H1 (cell line): ENCODE results near the gene STX8. TPM values are rescaled to one million over a fixed set of nuclear protein-coding genes. Genes with fewer than 3 reads are reported as not detected.

ENCODE experiments used
- BRCA1 ChIP-seq: IDR thresholded peaks from 2 replicates; pipeline ENCODE4 v1.6.1; 2012; ENCODE audit warnings: low read depth, low read length, improper control_type of control experiment
- CHD7 ChIP-seq: fragments of 300-600 bp; sonication (generic); IDR thresholded peaks from 2 replicates; pipeline ENCODE4 v1.7.1; 2012; ENCODE audit warnings: low read length, moderate library complexity, mild to moderate bottlenecking, inconsistent platforms; ENCODE audit not compliant: insufficient replicate concordance
- EGR1 ChIP-seq: IDR thresholded peaks from 2 replicates; pipeline ENCODE4 v1.6.1; 2011; ENCODE audit warnings: low read depth, low read length, borderline replicate concordance
- TCF12 ChIP-seq: IDR thresholded peaks from 2 replicates; pipeline ENCODE4 v1.6.1; 2011; ENCODE audit warnings: low read depth, mild to moderate bottlenecking, low read length
- polyA plus RNA-seq, 7 experiments: library from polyadenylated mRNA; depleted of rRNA in 3 of 7; stranded (reverse) in 5 of 7; unstranded in 2 of 7; fragments of >200 nt in 5 of 7; fragments of 200-250 nt in 2 of 7; gene quantifications; 1 replicate in 5 of 7; 2 replicates in 1 of 7; 4 replicates in 1 of 7; pipeline versions ENCODE4 v1.2.1 to v1.2.3, GENCODE V29; 2011 to 2013; ENCODE audit warnings: missing spikeins in 2 of 7, mixed read lengths in 2 of 7
- total RNA-seq: library from RNA; stranded (reverse); fragmentation: NEBNext Ultra II Directional; extraction: Animal tissue kit (Norgen Biotek cat#: 25700); gene quantifications from 2 replicates; pipeline ENCODE4 v1.2.1, GENCODE V29; 2021

STX8 gene
- total and polyA plus RNA-seq, 2 of the 8 experiments (the other 6 are each of a cell fraction or from before 2014, with no cell fraction given), result 22.8 to 42.5 TPM

DNA sequence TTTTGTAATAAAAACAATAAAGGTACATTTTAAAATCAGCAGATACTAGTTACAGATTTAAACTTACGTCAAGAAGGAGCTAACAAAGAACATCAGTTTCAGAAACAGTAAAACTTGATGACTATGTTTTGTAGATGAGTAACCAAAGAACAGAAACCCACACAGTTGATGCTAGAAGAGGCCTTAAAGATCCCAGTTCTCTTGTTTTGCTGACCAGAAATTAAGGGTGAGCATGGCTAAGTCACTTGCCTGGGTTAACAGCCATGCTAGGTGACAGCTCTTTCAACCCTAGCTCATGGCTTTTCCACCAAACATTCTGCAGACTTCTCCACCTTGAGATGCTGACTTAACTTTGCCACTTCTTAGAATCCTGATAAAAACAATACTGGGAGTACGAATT is 26.4 kb downstream of the STX8 start (continued):
- TF ChIP-seq CHD7 (no peak), EGR1 (no peak), BRCA1 (no peak), TCF12 (no peak)
